ENCODE results near the gene USP13.

The USP13 gene

GRCh38 chr3:179697736-179698332 lies 45.0 kb downstream of the USP13 start:
- no peak for DNase-seq (ENCODE audit: low spot score)

GRCh38 chr3:179700716-179701115 lies 47.9 kb downstream of the USP13 start:
- no peak for DNase-seq (ENCODE audit: low spot score)

- DNase-seq (ENCODE audit: low spot score), result no peak
These were observed 48.5 kb downstream of the USP13 start for GRCh38 chr3:179701176-179701827.

- no peak for DNase-seq (ENCODE audit: low spot score)
These were observed 49.6 kb downstream of the USP13 start for GRCh38 chr3:179702271-179702947.

- no peak for DNase-seq (ENCODE audit: low spot score)
These were observed 51.0 kb downstream of the USP13 start for GRCh38 chr3:179703816-179704215.

GRCh38 chr3:179706233-179706632 lies 53.4 kb downstream of the USP13 start:
- peak; percentile 58 for DNase-seq (ENCODE audit: low spot score)

- DNase-seq (ENCODE audit: low spot score), result no peak
These were observed 57.2 kb downstream of the USP13 start for GRCh38 chr3:179710079-179710478.

GRCh38 chr3:179713643-179714090 lies 60.8 kb downstream of the USP13 start:
- peak; percentile 53 for DNase-seq (ENCODE audit: low spot score)

GRCh38 chr3:179715582-179715981 lies 62.7 kb downstream of the USP13 start:
- DNase-seq (ENCODE audit: low spot score), result no peak

- DNase-seq (ENCODE audit: low spot score), result no peak
These were observed 63.4 kb downstream of the USP13 start for GRCh38 chr3:179716226-179716625.

- peak; percentile 79 for DNase-seq (ENCODE audit: low spot score)
These were observed 64.0 kb downstream of the USP13 start for GRCh38 chr3:179716811-179717210.

- DNase-seq (ENCODE audit: low spot score), result no peak
These were observed 64.4 kb downstream of the USP13 start for GRCh38 chr3:179717219-179717618.

- DNase-seq (ENCODE audit: low spot score), result no peak
These were observed 66.4 kb downstream of the USP13 start for GRCh38 chr3:179719048-179719734.

- no peak for DNase-seq (ENCODE audit: low spot score)
These were observed 67.4 kb downstream of the USP13 start for GRCh38 chr3:179720196-179720595.

- DNase-seq (ENCODE audit: low spot score), result no peak
These were observed 70.8 kb downstream of the USP13 start for GRCh38 chr3:179723617-179724016.

- DNase-seq (ENCODE audit: low spot score), result no peak
These were observed 73.3 kb downstream of the USP13 start for GRCh38 chr3:179726075-179726699.

GRCh38 chr3:179729086-179729485 lies 76.2 kb downstream of the USP13 start:
- DNase-seq (ENCODE audit: low spot score), result no peak

GRCh38 chr3:179729981-179730380 lies 77.1 kb downstream of the USP13 start:
- no peak for DNase-seq (ENCODE audit: low spot score)

GRCh38 chr3:179730506-179730905 lies 77.7 kb downstream of the USP13 start:
- no peak for DNase-seq (ENCODE audit: low spot score)

- DNase-seq (ENCODE audit: low spot score), result no peak
These were observed 78.7 kb downstream of the USP13 start for GRCh38 chr3:179731544-179731943.

GRCh38 chr3:179732661-179733348 lies 80.0 kb downstream of the USP13 start:
- DNase-seq (ENCODE audit: low spot score), result no peak

GRCh38 chr3:179733797-179734196 lies 81.0 kb downstream of the USP13 start:
- no peak for DNase-seq (ENCODE audit: low spot score)
